GM21717 (cell line): Measurements from ENCODE around the gene ZNF778.
"Not testable (repeated sequence)": the region's sequence is repeated elsewhere in the genome, so short reads cannot be mapped to it uniquely, and the experiment has no call there.

Experiments
- ATAC-seq: cut with Tn5 transposase; IDR thresholded peaks from one replicate; pipeline ENCODE4 v1.9.1; 2021; ENCODE audit warnings: mild to moderate bottlenecking, moderate library complexity; ENCODE audit not compliant: unreplicated experiment

The ZNF778 gene

GRCh38 chr16:89210904-89211515, 6.5 kb upstream of the ZNF778 start:
- no peak for ATAC-seq

- no peak for ATAC-seq
Observed at GRCh38 chr16:89216315-89217137, 977 bp upstream of the ZNF778 start.

GRCh38 chr16:89217138-89217387, 440 bp upstream of the ZNF778 start:
- no peak for ATAC-seq

GRCh38 chr16:89219365-89219764, 1.9 kb downstream of the ZNF778 start:
- ATAC-seq = no peak

GRCh38 chr16:89221604-89222003, 4.1 kb downstream of the ZNF778 start:
- no peak for ATAC-seq

GRCh38 chr16:89222931-89223330, 5.4 kb downstream of the ZNF778 start:
- ATAC-seq = no peak

GRCh38 chr16:89224665-89225064, 7.2 kb downstream of the ZNF778 start:
- ATAC-seq = no peak

GRCh38 chr16:89230255-89230654, 12.8 kb downstream of the ZNF778 start:
- ATAC-seq = no peak

- ATAC-seq = no peak
Observed at GRCh38 chr16:89232107-89232506, 14.6 kb downstream of the ZNF778 start.

- ATAC-seq = no peak
Observed at GRCh38 chr16:89233678-89234490, 16.4 kb downstream of the ZNF778 start.

GRCh38 chr16:89237733-89238132, 20.2 kb downstream of the ZNF778 start:
- no peak for ATAC-seq

- ATAC-seq = peak; percentile 54
Observed at GRCh38 chr16:89241187-89242007, 23.9 kb downstream of the ZNF778 start.

GRCh38 chr16:89242795-89243200, 25.3 kb downstream of the ZNF778 start:
- ATAC-seq = no peak

GRCh38 chr16:89243664-89244063, 26.2 kb downstream of the ZNF778 start:
- ATAC-seq = no peak

- not testable (repeated sequence) for ATAC-seq
Observed at GRCh38 chr16:89244264-89244663, 26.8 kb downstream of the ZNF778 start.

- ATAC-seq = no peak
Observed at GRCh38 chr16:89244754-89245153, 27.3 kb downstream of the ZNF778 start.

- no peak for ATAC-seq
Observed at GRCh38 chr16:89246383-89246902, 28.9 kb downstream of the ZNF778 start.

- no peak for ATAC-seq
Observed at GRCh38 chr16:89246903-89247733, 29.6 kb downstream of the ZNF778 start.

- ATAC-seq = not testable (repeated sequence)
Observed at GRCh38 chr16:89247734-89248075, 30.2 kb downstream of the ZNF778 start.
